HepG2 (cell line): Measurements from ENCODE around the gene DNAJC4.

Experiments
- CCAR2 ChIP-seq: fragments of 200-400 bp; formaldehyde crosslinking; optimal IDR thresholded peaks from 2 replicates; pipeline ENCODE3; 2018; ENCODE audit warnings: low read depth, mild to moderate bottlenecking, low read length, moderate library complexity
- CEBPB ChIP-seq: IDR thresholded peaks from 2 replicates; pipeline ENCODE4 v1.6.1; 2011; ENCODE audit warnings: low read depth, low read length, improper control_type of control experiment, borderline replicate concordance
- NFYB ChIP-seq: sonication (generic); formaldehyde crosslinking; IDR thresholded peaks from 2 replicates; pipeline ENCODE4 v1.4.0; 2020; ENCODE audit warnings: missing genetic modification reagents
- YEATS4 ChIP-seq: sonication (generic); formaldehyde crosslinking; IDR thresholded peaks from 2 replicates; pipeline ENCODE4 v1.4.0; 2020; ENCODE audit warnings: missing genetic modification reagents, borderline replicate concordance
- ZBTB42 ChIP-seq: sonication (generic); formaldehyde crosslinking; IDR thresholded peaks from 2 replicates; pipeline ENCODE4 v1.5.0; 2020; ENCODE audit warnings: mild to moderate bottlenecking, missing genetic modification reagents
- ZNF644 ChIP-seq: IDR thresholded peaks from 2 replicates; pipeline ENCODE4 v1.6.1; 2016; ENCODE audit warnings: low read depth
- ZSCAN22 ChIP-seq: sonication (generic); formaldehyde crosslinking; IDR thresholded peaks from 2 replicates; pipeline ENCODE4 v1.4.0; 2020; ENCODE audit warnings: mild to moderate bottlenecking, missing genetic modification reagents
- TF ChIP-seq, protein P1 (sequence below): sonication (generic); formaldehyde crosslinking; IDR thresholded peaks from 2 replicates; pipeline ENCODE4 v1.4.0; 2020; ENCODE audit warnings: missing genetic modification reagents
- TF ChIP-seq, protein P2 (sequence below): sonication (generic); formaldehyde crosslinking; IDR thresholded peaks from 2 replicates; pipeline ENCODE4 v1.4.0; 2020; ENCODE audit warnings: missing genetic modification reagents, borderline replicate concordance
- TF ChIP-seq, protein P3 (sequence below): sonication (generic); formaldehyde crosslinking; IDR thresholded peaks from 2 replicates; pipeline ENCODE4 v1.8.1; 2023; ENCODE audit warnings: mild to moderate bottlenecking, inconsistent platforms, moderate library complexity, missing genetic modification reagents, borderline replicate concordance

DNA sequence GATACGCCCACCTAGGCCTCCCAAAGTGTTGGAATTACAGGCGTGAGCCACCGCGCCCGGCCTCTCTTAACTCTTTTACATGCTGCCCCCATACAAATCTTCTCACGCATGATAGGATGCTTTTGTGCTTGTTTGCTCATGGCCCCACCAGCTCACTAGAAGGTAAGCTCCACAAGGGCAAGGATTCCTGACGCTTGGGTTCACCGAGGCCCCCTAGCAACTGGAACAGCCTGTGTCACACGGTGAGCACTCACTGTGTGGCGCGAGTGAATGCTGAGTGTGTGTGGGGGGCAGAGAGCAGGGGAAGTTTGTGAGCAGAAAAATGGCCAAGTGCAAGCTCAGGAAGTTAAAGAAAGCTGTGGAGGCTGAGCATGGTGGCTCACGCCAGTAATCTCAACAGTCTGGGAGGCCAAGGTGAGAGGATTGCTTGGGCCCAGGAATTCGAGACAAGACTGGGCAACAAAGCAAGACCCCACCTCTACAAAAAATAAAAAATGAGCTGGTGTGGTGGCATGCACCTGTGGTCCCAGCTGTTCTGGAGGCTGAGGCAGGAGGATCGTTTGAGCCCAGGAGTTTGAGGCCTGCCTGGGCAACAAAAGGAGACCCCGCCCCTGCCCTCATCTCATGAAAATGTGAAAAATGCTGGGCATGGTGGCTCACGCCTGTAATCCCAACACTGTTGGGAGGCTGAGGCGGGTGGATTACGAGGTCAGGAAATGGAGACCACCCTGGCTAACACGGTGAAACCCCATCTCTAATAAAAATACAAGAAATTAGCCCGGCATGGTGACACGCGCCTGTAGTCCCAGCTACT is 51.8 kb downstream of the DNAJC4 start:
- TF ChIP-seq ZBTB42 (CRISPR knock-in tag) (no peak), NFYB (CRISPR knock-in tag) (no peak), ZSCAN22 (CRISPR knock-in tag) (no peak), ZNF644 (CRISPR knock-in tag) (no peak), YEATS4 (CRISPR knock-in tag) (no peak), CEBPB (no peak), CCAR2 (no peak)
- TF ChIP-seq, protein P1, sequence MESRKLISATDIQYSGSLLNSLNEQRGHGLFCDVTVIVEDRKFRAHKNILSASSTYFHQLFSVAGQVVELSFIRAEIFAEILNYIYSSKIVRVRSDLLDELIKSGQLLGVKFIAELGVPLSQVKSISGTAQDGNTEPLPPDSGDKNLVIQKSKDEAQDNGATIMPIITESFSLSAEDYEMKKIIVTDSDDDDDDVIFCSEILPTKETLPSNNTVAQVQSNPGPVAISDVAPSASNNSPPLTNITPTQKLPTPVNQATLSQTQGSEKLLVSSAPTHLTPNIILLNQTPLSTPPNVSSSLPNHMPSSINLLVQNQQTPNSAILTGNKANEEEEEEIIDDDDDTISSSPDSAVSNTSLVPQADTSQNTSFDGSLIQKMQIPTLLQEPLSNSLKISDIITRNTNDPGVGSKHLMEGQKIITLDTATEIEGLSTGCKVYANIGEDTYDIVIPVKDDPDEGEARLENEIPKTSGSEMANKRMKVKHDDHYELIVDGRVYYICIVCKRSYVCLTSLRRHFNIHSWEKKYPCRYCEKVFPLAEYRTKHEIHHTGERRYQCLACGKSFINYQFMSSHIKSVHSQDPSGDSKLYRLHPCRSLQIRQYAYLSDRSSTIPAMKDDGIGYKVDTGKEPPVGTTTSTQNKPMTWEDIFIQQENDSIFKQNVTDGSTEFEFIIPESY, result peak; percentile 55; the same call in 1 of the 2 replicates
- TF ChIP-seq, protein P2, sequence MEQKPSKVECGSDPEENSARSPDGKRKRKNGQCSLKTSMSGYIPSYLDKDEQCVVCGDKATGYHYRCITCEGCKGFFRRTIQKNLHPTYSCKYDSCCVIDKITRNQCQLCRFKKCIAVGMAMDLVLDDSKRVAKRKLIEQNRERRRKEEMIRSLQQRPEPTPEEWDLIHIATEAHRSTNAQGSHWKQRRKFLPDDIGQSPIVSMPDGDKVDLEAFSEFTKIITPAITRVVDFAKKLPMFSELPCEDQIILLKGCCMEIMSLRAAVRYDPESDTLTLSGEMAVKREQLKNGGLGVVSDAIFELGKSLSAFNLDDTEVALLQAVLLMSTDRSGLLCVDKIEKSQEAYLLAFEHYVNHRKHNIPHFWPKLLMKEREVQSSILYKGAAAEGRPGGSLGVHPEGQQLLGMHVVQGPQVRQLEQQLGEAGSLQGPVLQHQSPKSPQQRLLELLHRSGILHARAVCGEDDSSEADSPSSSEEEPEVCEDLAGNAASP (CRISPR knock-in tag), result no peak
- TF ChIP-seq, protein P3, sequence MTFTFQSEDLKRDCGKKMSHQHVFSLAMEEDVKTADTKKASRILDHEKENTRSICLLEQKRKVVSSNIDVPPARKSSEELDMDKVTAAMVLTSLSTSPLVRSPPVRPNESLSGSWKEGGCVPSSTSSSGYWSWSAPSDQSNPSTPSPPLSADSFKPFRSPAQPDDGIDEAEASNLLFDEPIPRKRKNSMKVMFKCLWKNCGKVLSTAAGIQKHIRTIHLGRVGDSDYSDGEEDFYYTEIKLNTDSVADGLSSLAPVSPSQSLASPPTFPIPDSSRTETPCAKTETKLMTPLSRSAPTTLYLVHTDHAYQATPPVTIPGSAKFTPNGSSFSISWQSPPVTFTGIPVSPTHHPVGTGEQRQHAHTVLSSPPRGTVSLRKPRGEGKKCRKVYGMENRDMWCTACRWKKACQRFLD (CRISPR knock-in tag), result no peak
